CD14-positive monocyte (primary cell): Measurements from ENCODE around the gene HSD3B7. TPM values are rescaled to one million over a fixed set of nuclear protein-coding genes. Genes with fewer than 3 reads are reported as not detected.

ENCODE experiments used
- DNase-seq, 3 donors: peaks; one replicate each; pipeline ENCODE4 v3.0.0-alpha.2; 2011 to 2022
- H2AFZ ChIP-seq: 2 replicates; pipeline ENCODE4 v1.6.0; 2012; ENCODE audit warnings: mild to moderate bottlenecking, low read depth, low read length, inconsistent platforms; ENCODE audit not compliant: insufficient read depth, poor library complexity, severe bottlenecking
- H3K27ac ChIP-seq, 2 donors: 1 replicate in 1 of 2; 2 replicates in 1 of 2; pipeline ENCODE4 v1.5.1; 2012 to 2013; ENCODE audit warnings: low read length in 2 of 2, control low read depth in 1 of 2, inconsistent platforms in 1 of 2, low read depth in 1 of 2, mild to moderate bottlenecking in 1 of 2
- H3K27me3 ChIP-seq, 2 donors: one replicate each; pipeline versions ENCODE4 v1.6.0 to v1.6.1; 2011 to 2013; ENCODE audit warnings: low read length in 2 of 2; ENCODE audit not compliant: control insufficient read depth in 2 of 2, insufficient read depth in 2 of 2
- H3K36me3 ChIP-seq, 2 donors: replicated peaks in 1 of 2; 1 replicate in 1 of 2; 2 replicates in 1 of 2; pipeline versions ENCODE4 v1.5.1 to v1.6.1; 2012 to 2013; ENCODE audit warnings: low read length in 2 of 2, control low read depth in 1 of 2, inconsistent platforms in 1 of 2, mild to moderate bottlenecking in 1 of 2; ENCODE audit not compliant: insufficient read depth in 2 of 2, control insufficient read depth in 1 of 2
- H3K4me1 ChIP-seq, 2 donors: 1 replicate in 1 of 2; 2 replicates in 1 of 2; pipeline versions ENCODE4 v1.5.1 to v1.6.1; 2012 to 2013; ENCODE audit warnings: low read length in 2 of 2, control low read depth in 1 of 2, inconsistent platforms in 1 of 2, mild to moderate bottlenecking in 1 of 2, moderate library complexity in 1 of 2; ENCODE audit not compliant: insufficient read depth in 2 of 2, control insufficient read depth in 1 of 2
- H3K4me2 ChIP-seq: replicated peaks from 2 replicates; pipeline ENCODE3; 2012; ENCODE audit warnings: low read length, moderate library complexity, mild to moderate bottlenecking; ENCODE audit not compliant: poor library complexity, severe bottlenecking; ENCODE audit errors: extremely low read depth
- H3K4me3 ChIP-seq, 3 experiments: fragments of 200-600 bp in 1 of 3; sonication (generic) in 1 of 3; replicated peaks in 1 of 3; 1 replicate in 2 of 3; 2 replicates in 1 of 3; pipeline ENCODE4 v1.5.1; 2011 to 2013; ENCODE audit warnings: low read length in 3 of 3, mild to moderate bottlenecking in 3 of 3, control low read depth in 2 of 3, low read depth in 2 of 3, inconsistent platforms in 1 of 3, moderate library complexity in 1 of 3
- H3K79me2 ChIP-seq: 2 replicates; pipeline ENCODE4 v1.6.0; 2012; ENCODE audit warnings: mild to moderate bottlenecking, control low read depth, inconsistent platforms, low read length, moderate library complexity; ENCODE audit not compliant: insufficient read depth
- H3K9ac ChIP-seq: 2 replicates; pipeline ENCODE4 v1.6.0; 2017; ENCODE audit warnings: low read length, mild to moderate bottlenecking; ENCODE audit not compliant: insufficient read depth, poor library complexity, severe bottlenecking
- H3K9me3 ChIP-seq, 2 donors: replicated peaks in 1 of 2; 1 replicate in 1 of 2; 2 replicates in 1 of 2; pipeline versions ENCODE4 v1.5.1 to v1.6.1; 2012 to 2013; ENCODE audit warnings: low read length in 2 of 2, control low read depth in 1 of 2; ENCODE audit not compliant: control insufficient read depth in 1 of 2, insufficient read depth in 1 of 2
- H4K20me1 ChIP-seq: 2 replicates; pipeline ENCODE4 v1.6.0; 2012; ENCODE audit warnings: mild to moderate bottlenecking, low read length, control low read depth, moderate library complexity; ENCODE audit not compliant: insufficient read depth
- H3K27ac Mint-ChIP-seq, 7 donors: one replicate each; pipeline ENCODE4 v1.8.0; 2020; ENCODE audit warnings: mild to moderate bottlenecking in 7 of 7, mixed read lengths in 7 of 7, moderate library complexity in 6 of 7, inconsistent platforms in 2 of 7
- H3K27me3 Mint-ChIP-seq, 3 donors: one replicate each; pipeline ENCODE4 v1.8.0; 2021 to 2022; ENCODE audit warnings: low read depth in 3 of 3, mild to moderate bottlenecking in 3 of 3, mixed read lengths in 3 of 3, moderate library complexity in 3 of 3, inconsistent platforms in 1 of 3
- H3K36me3 Mint-ChIP-seq, 2 donors: one replicate each; pipeline ENCODE4 v1.8.0; 2020; ENCODE audit warnings: mixed read lengths in 2 of 2, inconsistent platforms in 1 of 2, mild to moderate bottlenecking in 1 of 2
- H3K4me1 Mint-ChIP-seq: one replicate; pipeline ENCODE4 v1.8.0; 2020; ENCODE audit warnings: mild to moderate bottlenecking, mixed read lengths
- H3K4me3 Mint-ChIP-seq, 2 donors: one replicate each; pipeline ENCODE4 v1.8.0; 2020; ENCODE audit warnings: mild to moderate bottlenecking in 2 of 2, mixed read lengths in 2 of 2, moderate library complexity in 1 of 2
- H3K9me3 Mint-ChIP-seq, 7 donors: one replicate each; pipeline ENCODE4 v1.8.0; 2020 to 2022; ENCODE audit warnings: mixed read lengths in 7 of 7, mild to moderate bottlenecking in 6 of 7, moderate library complexity in 6 of 7, inconsistent platforms in 2 of 7
- CTCF ChIP-seq: fragments of 200-600 bp; IDR thresholded peaks from one replicate; pipeline ENCODE4 v1.8.0; 2022; ENCODE audit warnings: antibody characterized with exemption, mild to moderate bottlenecking
- WGBS: methylation state at CpG from one replicate; pipeline ENCODE4 v1.1.5; 2013; ENCODE audit warnings: missing lambda C conversion rate; ENCODE audit not compliant: insufficient coverage; 5-methylcytosine and 5-hydroxymethylcytosine counted together
- intact Hi-C, 2 donors: fragments of 100-400 bp; cut with micrococcal nuclease; formaldehyde crosslinking; loops; one replicate each; pipeline versions ENCODE4 v1.15.0 to v1.15.1; 2023
- polyA plus RNA-seq, 3 donors: library from polyadenylated mRNA; depleted of rRNA in 1 of 3; unstranded in 2 of 3; stranded (reverse) in 1 of 3; fragments of 300-500 nt in 2 of 3; fragments of >200 nt in 1 of 3; fragmentation: Illumina TruSeq in 2 of 3; gene quantifications; 1 replicate in 2 of 3; 2 replicates in 1 of 3; pipeline ENCODE4 v1.2.3, GENCODE V29; 2012 to 2021

The HSD3B7 gene
- polyA plus RNA-seq, 3 donors: 0.89 to 4.3 (median 2.7) TPM

- peaks cover 16% of the 10 kb centered on the region for H3K4me1 Mint-ChIP-seq
- Histone ChIP-seq H3K9ac (no peak overlapping the region), H3K4me2 (no peak overlapping the region), H2AFZ (no peak overlapping the region), H3K9me3 (no peaks in the 10 kb centered on the region), H3K79me2 (peaks cover 5% of the 10 kb centered on the region), H4K20me1 (peaks cover 5% of the 10 kb centered on the region), H3K27me3 (no peaks in the 10 kb centered on the region), H3K4me1 (peaks cover 16 to 18% of the 10 kb centered on the region in 2 donors), H3K27ac (no peak overlapping the region), H3K4me3 (no peak overlapping the region), H3K36me3 (peaks cover 24 to 38% of the 10 kb centered on the region in 2 donors)
- no peak overlapping the region for H3K4me3 Mint-ChIP-seq
- intact Hi-C loops: no loop called here
- H3K36me3 Mint-ChIP-seq: peaks cover 29 to 55% of the 10 kb centered on the region in 2 donors
- peak overlapping the region in 2 of 7 donors; percentile 32 to 49 for H3K27ac Mint-ChIP-seq
- H3K9me3 Mint-ChIP-seq: peaks cover 0 to 1% (median 0%) of the 10 kb centered on the region in 7 donors
- H3K27me3 Mint-ChIP-seq: peaks cover 0 to 2% (median 0%) of the 10 kb centered on the region in 3 donors
- no peak for TF ChIP-seq CTCF
- no peak for DNase-seq
These were observed 40.7 kb upstream of the HSD3B7 start for GRCh38 chr16:30944352-30944751.

- no peak overlapping the region for H3K4me3 ChIP-seq
- Mint-ChIP-seq H3K27me3 (peaks cover 0 to 3% (median 0%) of the 10 kb centered on the region in 3 donors), H3K36me3 (peaks cover 20 to 43% of the 10 kb centered on the region in 2 donors), H3K27ac (peak overlapping the region in 1 of 7 donors; percentile 48), H3K4me1 (peaks cover 28% of the 10 kb centered on the region), H3K9me3 (peaks cover 0 to 1% (median 0%) of the 10 kb centered on the region in 7 donors), H3K4me3 (no peak overlapping the region)
- no peak overlapping the region for H3K9ac ChIP-seq
- H3K9me3 ChIP-seq: no peaks in the 10 kb centered on the region
- H3K36me3 ChIP-seq: peaks cover 24 to 37% of the 10 kb centered on the region in 2 donors
- WGBS: 95% methylated on average over 38 of the region's 38 CpGs
- intact Hi-C loops: no loop called here
- no peak for TF ChIP-seq CTCF
- no peak overlapping the region for H2AFZ ChIP-seq
- peaks cover 31 to 34% of the 10 kb centered on the region in 2 donors for H3K4me1 ChIP-seq
- DNase-seq: no peak
- H3K27me3 ChIP-seq: no peaks in the 10 kb centered on the region
- H4K20me1 ChIP-seq: peaks cover 30% of the 10 kb centered on the region
- peaks cover 30% of the 10 kb centered on the region for H3K79me2 ChIP-seq
- no peak overlapping the region for H3K4me2 ChIP-seq
- no peak overlapping the region for H3K27ac ChIP-seq
These were observed 38.1 kb upstream of the HSD3B7 start for GRCh38 chr16:30946671-30947540.
